Measurements from ENCODE around the gene BFAR.
"Not testable (repeated sequence)": the region's sequence is repeated elsewhere in the genome, so short reads cannot be mapped to it uniquely, and the experiment has no call there.

Gene BFAR

GRCh38 chr16:14636179-14636950, 3.6 kb downstream of the BFAR start:
- not testable (repeated sequence) for DNase-seq

- not testable (repeated sequence) for DNase-seq
Measured at GRCh38 chr16:14636951-14637240, 4.1 kb downstream of the BFAR start.

GRCh38 chr16:14640538-14640937, 7.8 kb downstream of the BFAR start:
- no peak for DNase-seq

DNA sequence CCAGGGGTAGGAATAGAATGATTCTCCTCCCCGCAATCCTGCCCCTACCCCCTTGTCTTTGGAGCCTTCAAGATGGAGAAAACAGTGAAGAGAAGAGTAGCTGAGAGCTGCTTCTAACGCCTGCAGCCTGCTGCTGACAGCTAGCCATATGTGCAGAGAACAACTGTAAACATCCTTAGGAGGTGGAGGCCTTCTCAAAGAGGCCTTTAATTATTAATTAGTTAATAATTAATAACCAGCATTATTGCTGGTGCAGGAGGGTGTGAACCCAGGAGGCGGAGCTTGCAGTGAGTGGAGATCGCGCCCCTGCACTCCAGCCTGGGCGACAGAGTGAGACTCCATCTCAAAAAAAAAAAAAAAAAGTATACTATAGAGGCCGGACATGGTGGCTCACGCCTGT, 8.5 kb downstream of the BFAR start:
- DNase-seq, result no peak

GRCh38 chr16:14641926-14642325, 9.2 kb downstream of the BFAR start:
- no peak for DNase-seq

DNA sequence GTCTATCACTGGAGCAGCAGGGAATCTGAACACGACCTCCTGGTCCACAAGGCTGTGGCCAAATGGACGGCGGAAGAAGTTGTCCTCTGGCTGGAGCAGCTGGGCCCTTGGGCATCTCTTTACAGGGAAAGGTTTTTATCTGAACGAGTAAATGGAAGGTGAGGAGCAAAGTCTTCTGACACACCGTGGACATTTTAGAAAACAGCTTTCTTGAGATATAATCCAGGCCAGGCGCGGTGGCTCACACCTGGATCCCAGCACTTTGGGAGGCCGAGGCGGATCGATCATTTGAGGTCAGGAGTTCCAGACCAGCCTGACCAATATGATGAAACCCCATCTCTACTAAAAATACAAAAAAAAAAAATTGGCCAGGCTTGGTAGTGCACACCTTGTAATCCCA, 17.1 kb downstream of the BFAR start:
- DNase-seq, result no peak

GRCh38 chr16:14650629-14651028, 17.9 kb downstream of the BFAR start:
- no peak for DNase-seq

DNA sequence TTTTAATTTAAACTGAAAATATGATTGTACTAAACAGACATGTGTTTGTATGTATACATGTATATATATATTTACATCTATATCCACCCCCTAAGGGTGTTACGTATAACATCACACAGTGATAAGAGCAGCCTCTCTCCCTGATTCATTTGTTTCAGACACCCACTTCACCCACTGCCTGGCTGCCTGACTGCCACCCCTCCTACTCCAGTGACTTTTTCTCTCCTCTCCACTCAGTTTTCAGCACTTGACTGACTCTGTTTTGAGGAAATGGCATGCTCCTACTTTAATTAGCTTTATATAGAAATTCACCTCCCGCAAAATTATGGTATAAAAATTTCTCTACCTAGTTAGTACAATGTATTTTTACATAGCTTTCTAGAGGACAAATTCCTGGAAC, 20.0 kb downstream of the BFAR start:
- DNase-seq, result no peak

DNA sequence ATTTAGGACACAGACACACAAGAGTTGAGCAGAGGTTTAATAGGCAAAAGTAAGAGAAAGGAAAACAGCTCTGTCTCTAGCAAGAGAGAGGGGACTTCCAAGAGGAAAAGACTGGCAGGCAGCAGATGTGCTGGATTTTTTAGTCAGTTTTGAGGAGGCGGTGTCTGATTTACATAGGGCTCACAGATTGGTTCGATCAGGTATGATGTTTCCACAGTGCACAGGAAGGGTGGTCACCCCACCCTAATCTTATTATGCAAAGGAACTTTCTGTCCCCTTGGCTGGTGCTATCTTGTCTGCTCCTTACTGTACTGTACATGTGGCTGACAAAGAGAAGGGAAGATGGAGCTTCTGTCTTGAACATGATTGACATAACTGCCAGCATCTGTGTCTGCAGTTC, 25.3 kb downstream of the BFAR start:
- DNase-seq, result no peak

DNA sequence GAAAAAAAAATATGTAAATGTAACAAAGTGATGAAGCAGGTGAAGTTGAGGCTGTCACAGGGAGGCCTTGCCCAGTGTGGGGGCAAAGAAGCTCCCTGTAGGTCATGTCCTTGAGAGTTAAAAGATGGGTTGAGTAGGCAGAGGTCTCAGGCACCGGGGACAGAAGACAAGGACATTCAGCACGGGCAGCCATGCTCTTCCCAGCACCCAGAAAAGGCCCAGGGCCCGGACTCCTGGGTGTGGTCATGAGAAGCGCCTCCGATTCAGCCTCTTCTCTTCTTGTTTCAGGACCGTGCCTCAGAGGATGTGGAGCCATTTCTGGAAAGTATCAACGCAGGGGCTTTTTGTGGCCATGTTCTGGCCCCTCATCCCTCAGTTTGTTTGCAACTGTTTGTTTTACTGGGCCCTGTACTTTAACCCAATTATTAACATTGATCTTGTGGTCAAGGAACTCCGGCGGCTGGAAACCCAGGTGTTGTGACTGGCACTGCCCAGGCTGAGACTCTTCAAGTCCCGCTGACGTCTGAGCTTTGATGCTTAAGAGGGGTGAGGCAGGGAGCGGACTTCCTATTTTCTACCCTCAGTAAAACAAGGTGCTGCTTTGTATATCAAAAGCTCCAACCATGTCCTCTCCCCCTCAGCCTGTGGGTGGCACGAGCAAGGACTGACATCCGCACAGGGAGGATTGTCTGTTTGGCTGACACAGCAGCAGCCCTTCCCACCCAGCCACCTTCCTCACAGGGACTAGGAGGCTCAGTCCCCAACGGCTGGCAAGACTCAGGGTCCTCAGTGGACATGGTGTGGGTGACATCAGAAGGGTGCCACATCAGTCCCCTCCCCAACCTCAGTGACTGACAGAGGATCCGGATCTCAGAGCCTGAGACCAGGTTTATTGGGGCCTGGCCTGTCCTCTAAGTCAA, 34.9 kb downstream of the BFAR start:
- no peak for DNase-seq

GRCh38 chr16:14668556-14669223, 35.9 kb downstream of the BFAR start:
- no peak for DNase-seq

- DNase-seq, result no peak
Measured at GRCh38 chr16:14669776-14670175, 37.0 kb downstream of the BFAR start.

- no peak for DNase-seq
Measured at GRCh38 chr16:14672403-14672971, 39.7 kb downstream of the BFAR start.

GRCh38 chr16:14676633-14677032, 43.9 kb downstream of the BFAR start:
- DNase-seq, result no peak

- DNase-seq, result no peak
Measured at GRCh38 chr16:14677627-14678026, 44.9 kb downstream of the BFAR start.

GRCh38 chr16:14678748-14679497, 46.2 kb downstream of the BFAR start:
- DNase-seq, result no peak

- not testable (repeated sequence) for DNase-seq
Measured at GRCh38 chr16:14680396-14680795, 47.6 kb downstream of the BFAR start.

DNA sequence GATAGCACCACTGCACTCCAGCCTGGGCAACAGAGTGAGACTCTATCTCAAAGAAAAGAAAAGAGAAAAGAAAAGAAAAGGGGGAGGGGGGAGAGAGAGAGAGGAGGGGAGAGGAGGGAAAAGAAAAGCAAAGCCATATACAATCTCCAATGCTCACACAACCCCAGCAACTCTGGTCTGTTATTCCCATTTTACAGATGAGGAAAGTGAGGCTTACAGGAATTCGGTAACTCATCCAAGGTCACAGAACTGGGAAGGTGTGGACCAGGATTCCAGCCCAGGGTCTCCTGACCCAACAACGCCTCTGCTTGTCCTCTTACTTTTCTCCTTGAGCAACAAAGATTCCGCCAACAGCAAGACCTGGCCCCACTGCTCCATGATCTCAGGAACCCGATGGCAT, 48.4 kb downstream of the BFAR start:
- DNase-seq, result no peak

DNA sequence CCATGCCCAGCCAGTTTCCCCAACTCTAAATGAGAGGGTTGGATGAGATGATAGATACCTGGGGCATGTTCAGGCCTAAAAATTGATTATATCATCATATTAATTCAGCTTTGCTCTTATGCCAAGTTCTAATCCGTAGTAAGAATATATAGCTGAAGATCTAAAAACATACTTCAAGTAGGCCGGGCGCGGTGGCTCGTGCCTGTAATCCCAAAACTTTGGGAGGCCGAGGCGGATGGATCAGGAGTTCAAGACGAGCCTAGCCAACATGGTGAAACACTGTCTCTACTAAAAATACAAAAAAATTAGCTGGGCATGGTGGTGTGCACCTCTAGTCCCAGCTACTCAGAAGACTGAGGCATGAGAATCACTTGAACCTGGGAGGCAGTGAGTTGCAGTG, 49.4 kb downstream of the BFAR start:
- no peak for DNase-seq

- DNase-seq, result not testable (repeated sequence)
Measured at GRCh38 chr16:14685870-14686793, 53.4 kb downstream of the BFAR start.

- DNase-seq, result not testable (repeated sequence)
Measured at GRCh38 chr16:14694129-14694528, 61.4 kb downstream of the BFAR start, which contains the start of gene PLA2G10. Gene PLA2G10 (minus strand): TSS chr16:14694308. CDS start chr16:14694229, 79 bp downstream.

Measured in NCI-H1436 (cell line).